Stimulated activated CD8-positive, alpha-beta memory T cell treated with anti-CD3 and anti-CD28 coated beads, Interleukin-12 subunit alpha, Interleukin-12 subunit beta, amount 100 ng/mL, for 4 hours (primary cell): ENCODE results near the gene DNLZ.

Source experiments
- DNase-seq: peaks from one replicate; pipeline ENCODE4 v3.0.0-alpha.2; 2020; ENCODE audit warnings: low read depth

DNLZ gene

GRCh38 chr9:136376457-136376856 lies 12.9 kb upstream of the DNLZ start:
- DNase-seq: no peak

- no peak for DNase-seq
Measured at GRCh38 chr9:136375096-136375495, 11.6 kb upstream of the DNLZ start.

- no peak for DNase-seq
Measured at GRCh38 chr9:136374183-136374575, 10.6 kb upstream of the DNLZ start.

GRCh38 chr9:136373300-136374182 lies 10.0 kb upstream of the DNLZ start, which contains the start of gene CARD9:
Gene CARD9, minus strand, starts transcription at chr9:136373669. Its CDS starts 1,591 bp downstream, at chr9:136372078.
- no peak for DNase-seq

GRCh38 chr9:136372561-136373299 lies 9.2 kb upstream of the DNLZ start:
- no peak for DNase-seq

- no peak for DNase-seq
Measured at GRCh38 chr9:136372006-136372405, 8.5 kb upstream of the DNLZ start.

- no peak for DNase-seq
Measured at GRCh38 chr9:136371533-136371880, 8.0 kb upstream of the DNLZ start.

GRCh38 chr9:136370687-136371532 lies 7.4 kb upstream of the DNLZ start:
- DNase-seq: no peak

- DNase-seq: no peak
Measured at GRCh38 chr9:136370037-136370436, 6.5 kb upstream of the DNLZ start.

GRCh38 chr9:136368190-136368589 lies 4.6 kb upstream of the DNLZ start:
- no peak for DNase-seq

GRCh38 chr9:136367296-136368145 lies 4.0 kb upstream of the DNLZ start:
- no peak for DNase-seq

GRCh38 chr9:136366826-136367225 lies 3.3 kb upstream of the DNLZ start:
- no peak for DNase-seq

- DNase-seq: no peak
Measured at GRCh38 chr9:136365775-136366222, 2.3 kb upstream of the DNLZ start.

- no peak for DNase-seq
Measured at GRCh38 chr9:136364942-136365774, 1.6 kb upstream of the DNLZ start.

- DNase-seq: no peak
Measured at GRCh38 chr9:136363949-136364748, 605 bp upstream of the DNLZ start.

GRCh38 chr9:136362450-136362784 lies 1.1 kb downstream of the DNLZ start:
- no peak for DNase-seq

- no peak for DNase-seq
Measured at GRCh38 chr9:136361754-136362449, 1.6 kb downstream of the DNLZ start.

- no peak for DNase-seq
Measured at GRCh38 chr9:136361047-136361753, 2.3 kb downstream of the DNLZ start.
